HEK293 (cell line): Measurements from ENCODE around the gene SELPLG.

Source experiments
- CTCF ChIA-PET: fragments of 350-600 bp; formaldehyde crosslinking; extraction: SDS; loops from one replicate; lab custom pipeline; 2021; ENCODE audit warnings: antibody characterized with exemption; lab: Yijun Ruan, JAX
- POLR2A ChIA-PET: fragments of 300-600 bp; formaldehyde crosslinking; extraction: SDS; loops from one replicate; lab custom pipeline; 2020; ENCODE audit warnings: antibody characterized with exemption, inconsistent platforms; lab: Yijun Ruan, JAX
- H3K27ac ChIP-seq: fragments of 200-500 bp; sonication (Bioruptor generic); 2 replicates; pipeline ENCODE4 v1.5.1; 2014; ENCODE audit warnings: low read depth, low read length, control low read depth, inconsistent platforms; ENCODE audit errors: extremely low read depth
- H3K36me3 ChIP-seq, 2 experiments: fragments of 200-500 bp in 1 of 2; sonication (Bioruptor generic) in 1 of 2; 1 replicate in 1 of 2; 2 replicates in 1 of 2; pipeline ENCODE4 v1.5.1; 2014 to 2017; ENCODE audit warnings: inconsistent platforms in 2 of 2, low read length in 2 of 2; ENCODE audit not compliant: control insufficient read depth in 2 of 2, insufficient read depth in 1 of 2
- H3K4me1 ChIP-seq: fragments of 200-500 bp; sonication (Bioruptor generic); 2 replicates; pipeline ENCODE4 v1.5.1; 2014; ENCODE audit warnings: mild to moderate bottlenecking, low read length, inconsistent platforms; ENCODE audit not compliant: control insufficient read depth, insufficient read depth
- H3K4me3 ChIP-seq: 2 replicates; pipeline ENCODE4 v1.5.1; 2011; ENCODE audit warnings: low read depth, mild to moderate bottlenecking, control low read depth, low read length, moderate library complexity
- H3K9me3 ChIP-seq: fragments of 200-500 bp; sonication (Bioruptor generic); 2 replicates; pipeline ENCODE4 v1.5.1; 2014; ENCODE audit warnings: low read depth, low read length, inconsistent platforms; ENCODE audit not compliant: control insufficient read depth, insufficient read depth
- GLIS1 ChIP-seq: fragments of 450-650 bp; formaldehyde crosslinking; IDR thresholded peaks from 2 replicates; pipeline ENCODE4 v1.5.1; 2016; ENCODE audit warnings: missing biosample characterization, missing genetic modification characterization
- PBX3 ChIP-seq: sonication (generic); formaldehyde crosslinking; IDR thresholded peaks from 2 replicates; pipeline ENCODE4 v1.8.1; 2022; ENCODE audit warnings: mild to moderate bottlenecking, moderate library complexity, missing genetic modification reagents
- PRDM6 ChIP-seq: fragments of 450-650 bp; formaldehyde crosslinking; IDR thresholded peaks from 2 replicates; pipeline ENCODE4 v1.5.1; 2017; ENCODE audit warnings: missing biosample characterization, missing genetic modification characterization
- ZNF48 ChIP-seq: fragments of 450-650 bp; formaldehyde crosslinking; IDR thresholded peaks from 2 replicates; pipeline ENCODE4 v1.5.1; 2016; ENCODE audit warnings: missing biosample characterization, missing genetic modification characterization
- ZNF501 ChIP-seq: fragments of 450-650 bp; formaldehyde crosslinking; IDR thresholded peaks from 2 replicates; pipeline ENCODE4 v1.5.1; 2016; ENCODE audit warnings: missing biosample characterization, missing genetic modification characterization
- ZNF518A ChIP-seq: fragments of 450-650 bp; formaldehyde crosslinking; conservative IDR thresholded peaks from 2 replicates; pipeline ENCODE4 v1.5.1; 2016; ENCODE audit warnings: low read depth, missing biosample characterization, missing genetic modification characterization
- ZNF624 ChIP-seq: fragments of 450-650 bp; formaldehyde crosslinking; IDR thresholded peaks from 2 replicates; pipeline ENCODE4 v1.5.1; 2017; ENCODE audit warnings: missing biosample characterization, missing genetic modification characterization
- ZNF776 ChIP-seq: fragments of 450-650 bp; formaldehyde crosslinking; IDR thresholded peaks from 2 replicates; pipeline ENCODE4 v1.5.0; 2017; ENCODE audit warnings: missing biosample characterization, missing genetic modification characterization, borderline replicate concordance

The SELPLG gene

GRCh38 chr12:108649126-108649525 is 15.4 kb upstream of the SELPLG start (continued):
- no peak for TF ChIP-seq GLIS1 (tag by site-specific recombination)
- no peak for TF ChIP-seq ZNF48 (tag by site-specific recombination)

GRCh38 chr12:108648371-108648770 is 14.7 kb upstream of the SELPLG start:
- H3K27ac ChIP-seq, result no peak overlapping the region
- H3K36me3 ChIP-seq, result peaks cover 15 to 83% of the 10 kb centered on the region in 2 experiments
- TF ChIP-seq ZNF501 (tag by site-specific recombination) (no peak), ZNF518A (no peak), PBX3 (CRISPR knock-in tag) (no peak), ZNF624 (tag by site-specific recombination) (no peak), PRDM6 (no peak)
- no peaks in the 10 kb centered on the region for H3K9me3 ChIP-seq
- ChIA-PET POLR2A (no interaction called here), CTCF (no interaction called here)
- H3K4me3 ChIP-seq, result no peak overlapping the region
- H3K4me1 ChIP-seq, result peaks cover 6% of the 10 kb centered on the region

GRCh38 chr12:108647585-108648287 is 14.0 kb upstream of the SELPLG start:
- no peak for TF ChIP-seq ZNF776 (tag by site-specific recombination)
- no peak overlapping the region for H3K4me3 ChIP-seq
- H3K4me1 ChIP-seq, result no peaks in the 10 kb centered on the region; the same call in 1 of the 2 replicates
- no peak overlapping the region for H3K27ac ChIP-seq
- peaks cover 15 to 83% of the 10 kb centered on the region in 2 experiments for H3K36me3 ChIP-seq
- H3K9me3 ChIP-seq, result no peaks in the 10 kb centered on the region
- ChIA-PET CTCF (interaction anchor here (1.3 kb wide), 1 partner anchor 83 kb away, joined by 5 read pairs; no protein-coding TSS in a partner anchor), POLR2A (no interaction called here)
